ENCODE measurements around the gene APOH.
A peak's percentile ranks its signal among the peaks of the same experiment; 100 is the strongest.

The APOH gene

DNA sequence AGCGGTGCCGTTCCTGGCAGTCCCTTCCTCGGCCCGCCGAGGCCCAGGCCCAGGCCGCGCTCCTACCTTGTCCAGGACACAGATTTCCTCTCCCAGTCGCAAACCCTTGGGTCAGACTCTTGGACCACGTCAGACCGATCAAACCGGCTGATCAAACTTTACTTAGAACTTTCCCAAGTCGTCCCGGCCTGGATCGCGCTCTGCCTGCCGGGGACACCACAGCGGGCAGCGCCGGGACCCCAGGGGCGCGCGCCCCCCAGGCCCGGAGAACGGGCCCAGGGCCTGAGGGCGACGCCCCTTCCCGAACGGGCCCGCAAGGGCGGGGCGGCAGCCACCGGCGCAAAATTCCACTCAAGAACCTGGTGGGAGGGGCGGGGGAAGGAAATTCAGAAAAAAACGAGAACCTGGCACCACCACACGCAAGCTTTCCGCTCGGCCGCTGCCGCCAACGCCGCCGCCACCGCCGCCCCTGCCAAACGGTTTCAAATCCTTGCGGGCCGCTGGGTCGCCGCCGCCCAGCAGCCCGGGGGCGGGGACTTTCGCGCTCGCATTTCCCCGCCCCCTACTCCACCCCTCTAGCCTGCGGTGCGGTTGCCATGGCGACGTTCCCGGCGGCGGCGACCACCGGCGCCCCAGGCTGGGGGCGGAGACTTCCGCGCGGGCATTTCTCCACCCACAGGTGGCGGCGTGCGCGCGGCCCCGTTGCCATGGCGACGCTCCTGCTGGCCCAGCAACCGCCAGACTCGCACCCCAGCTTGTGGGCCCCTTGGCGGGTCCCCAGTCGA is 37.4 kb downstream of the APOH start, which contains the start of gene CEP112:
Gene CEP112, minus strand, starts transcription at position 541 of the 785 bp plus-strand sequence.
- peak; percentile 91 to 94 (median 93) for DNase-seq

DNA sequence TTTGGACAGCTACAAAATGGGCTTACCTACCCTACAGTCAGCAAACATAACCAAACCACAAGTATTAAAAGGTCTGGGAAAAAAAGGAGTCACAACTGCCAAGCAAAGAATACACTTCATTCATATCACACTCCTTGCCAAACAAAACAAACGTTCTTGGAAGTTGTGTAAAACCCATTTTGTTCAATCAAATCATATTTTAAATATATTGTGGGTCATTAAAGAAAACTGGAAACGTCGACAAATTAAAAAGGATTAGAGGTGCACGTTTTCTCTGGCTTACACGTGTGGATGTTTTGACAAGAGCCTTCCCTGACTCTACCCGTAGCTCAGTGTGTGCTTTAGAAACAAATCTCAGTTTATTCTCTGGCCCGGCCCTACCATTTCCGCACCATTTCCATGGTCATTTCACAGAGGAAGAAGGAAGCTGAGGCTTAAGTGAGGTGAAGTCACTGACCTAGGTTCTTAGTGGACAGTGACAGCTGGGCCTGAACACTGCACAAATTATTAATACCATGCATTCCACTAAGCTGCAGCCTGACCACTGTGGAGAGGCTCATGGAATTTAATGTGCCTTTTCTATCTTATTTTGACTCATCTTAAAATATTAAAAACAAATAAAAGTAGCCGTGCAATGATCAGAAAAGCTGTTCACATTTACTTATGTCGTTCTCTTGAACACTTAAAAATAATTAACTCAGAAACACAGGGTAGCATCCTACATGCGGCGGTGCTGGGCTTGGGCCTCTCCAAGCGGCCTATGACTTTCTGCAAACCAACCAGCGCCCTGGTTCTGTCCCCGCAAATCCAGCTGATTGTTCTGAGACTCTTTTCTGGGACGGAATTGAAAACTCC is 38.2 kb downstream of the APOH start:
- DNase-seq, result peak in 1 of 3 experiments; percentile 63

DNA sequence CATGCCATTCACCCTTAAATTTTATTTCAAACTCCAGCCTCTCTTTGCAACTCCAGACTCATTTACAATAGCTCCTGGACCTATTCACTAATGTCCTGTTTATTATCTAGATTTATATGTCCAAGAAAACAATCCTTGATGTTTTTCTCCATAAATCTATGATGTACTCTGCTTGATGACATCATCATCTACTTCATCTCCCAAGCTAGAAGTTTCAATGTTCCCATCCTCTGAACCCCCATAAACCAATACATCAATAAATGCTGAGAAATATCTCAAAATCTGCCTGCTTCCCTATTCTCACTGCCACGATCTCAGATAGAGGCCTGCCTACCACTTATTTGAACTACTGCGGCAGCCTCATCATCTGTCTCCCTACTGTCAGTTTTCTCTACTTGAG is 41.5 kb downstream of the APOH start:
- no peak for DNase-seq

DNA sequence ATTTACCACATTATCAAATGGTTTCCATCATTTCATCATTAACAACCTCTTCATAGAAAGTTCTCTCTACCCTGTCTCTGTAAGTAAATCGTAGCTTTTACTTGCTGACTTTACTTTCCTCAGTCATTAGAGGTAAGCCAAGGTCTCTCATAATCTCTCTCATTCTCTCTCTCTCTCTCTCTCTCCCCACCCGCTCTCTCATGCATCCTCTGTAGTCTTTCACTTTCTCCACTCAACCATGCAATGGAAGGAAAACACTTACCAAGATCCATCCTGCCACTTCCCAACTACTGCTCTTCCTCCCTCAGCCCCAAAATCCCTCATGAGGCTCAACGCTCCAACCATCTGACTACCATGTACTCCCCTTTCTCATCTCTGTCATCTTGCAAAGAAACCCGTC is 43.4 kb downstream of the APOH start:
- DNase-seq, result peak in 1 of 3 experiments; percentile 55

DNA sequence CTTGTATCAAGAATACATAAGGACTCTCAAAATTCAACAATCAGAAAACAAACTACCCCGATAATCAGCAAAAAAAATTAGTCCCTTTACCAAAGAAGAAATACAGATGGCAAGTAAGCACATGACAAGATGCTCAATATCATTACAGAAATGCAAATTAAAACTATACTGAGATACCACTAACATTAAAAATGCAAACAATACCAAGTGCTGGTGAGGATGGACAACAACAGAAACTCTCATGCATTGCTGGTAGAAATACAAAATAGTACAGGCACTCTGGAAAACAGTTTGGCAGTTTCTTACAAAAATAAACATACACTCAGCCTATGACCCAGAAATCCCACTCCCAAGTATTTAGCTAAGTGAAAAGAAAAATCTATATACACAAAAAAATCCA is 44.8 kb downstream of the APOH start:
- DNase-seq, result no peak

DNA sequence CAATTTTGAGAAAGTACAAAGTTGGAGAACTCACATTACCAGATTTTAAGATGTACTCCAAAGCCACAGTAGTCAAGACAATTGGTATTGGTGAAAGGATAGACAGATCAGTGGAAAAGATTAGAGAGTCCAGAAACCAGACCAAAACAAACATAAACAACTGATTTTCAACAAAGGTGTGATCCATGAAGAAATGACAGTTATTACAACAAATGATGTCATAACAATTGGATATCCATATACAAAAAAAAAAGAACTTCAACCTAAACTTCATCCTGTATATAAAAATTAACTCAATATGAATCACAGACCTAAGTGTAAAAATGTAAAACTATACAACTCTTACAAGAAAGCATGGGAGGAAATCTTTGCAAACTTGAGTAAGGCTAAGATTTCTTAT is 45.7 kb downstream of the APOH start:
- no peak for DNase-seq

DNA sequence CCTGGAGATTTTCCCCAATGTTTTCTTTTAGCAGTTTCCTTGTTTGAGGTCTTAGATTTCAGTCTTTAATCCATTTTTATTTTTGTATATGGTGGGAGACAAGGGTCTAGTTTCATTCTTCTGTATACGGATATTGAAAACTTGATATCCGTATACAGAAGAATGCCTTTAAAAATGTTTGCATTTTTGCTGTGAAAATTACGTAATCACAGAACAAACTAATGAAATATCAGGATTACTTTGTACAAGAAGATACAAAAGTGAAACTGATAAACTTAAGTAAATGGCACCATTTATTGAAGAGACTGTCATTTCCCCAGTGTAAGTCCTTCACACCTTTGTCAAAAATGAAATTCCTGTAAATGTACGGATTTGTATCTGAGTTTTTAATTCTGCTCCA is 50.6 kb downstream of the APOH start:
- DNase-seq, result no peak

DNA sequence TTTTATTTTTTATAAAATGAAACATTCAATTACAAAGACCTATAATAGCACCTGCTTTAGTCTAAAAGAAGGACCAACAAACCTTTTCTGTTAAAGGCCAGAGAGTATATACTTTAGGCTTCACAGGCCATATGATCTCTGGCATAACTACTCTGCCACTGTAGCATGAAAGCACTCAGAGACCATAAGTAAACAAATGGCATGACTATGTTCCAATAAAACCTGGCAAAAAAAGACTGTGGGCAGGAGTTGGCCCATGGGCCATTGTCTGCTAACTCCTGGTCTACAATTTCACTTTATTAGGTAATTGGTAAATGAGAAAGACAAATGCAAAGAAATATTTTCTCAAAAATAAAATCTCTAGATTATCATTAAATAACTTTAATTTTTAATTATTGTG is 52.2 kb downstream of the APOH start:
- DNase-seq, result peak in 2 of 3 experiments; percentile 44 to 88

DNA sequence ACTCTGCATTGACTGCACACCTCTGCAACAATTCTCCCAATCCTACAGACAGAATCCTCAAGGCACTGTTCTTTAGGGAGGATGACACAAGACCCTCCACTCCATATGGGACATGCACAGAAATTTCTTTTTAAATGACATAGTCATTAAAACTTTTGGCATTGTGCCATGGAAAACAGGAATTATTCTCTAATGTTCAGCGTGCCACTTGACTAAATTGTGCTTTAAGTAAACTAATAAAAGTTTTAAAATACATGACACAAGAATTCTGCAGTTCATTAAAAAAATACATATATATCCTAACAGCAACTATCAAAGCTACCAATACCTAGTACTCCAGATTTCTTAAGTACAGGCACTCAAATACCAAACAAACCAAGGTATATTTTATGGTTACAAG is 53.3 kb downstream of the APOH start:
- DNase-seq, result peak in 2 of 3 experiments; percentile 31 to 46

DNA sequence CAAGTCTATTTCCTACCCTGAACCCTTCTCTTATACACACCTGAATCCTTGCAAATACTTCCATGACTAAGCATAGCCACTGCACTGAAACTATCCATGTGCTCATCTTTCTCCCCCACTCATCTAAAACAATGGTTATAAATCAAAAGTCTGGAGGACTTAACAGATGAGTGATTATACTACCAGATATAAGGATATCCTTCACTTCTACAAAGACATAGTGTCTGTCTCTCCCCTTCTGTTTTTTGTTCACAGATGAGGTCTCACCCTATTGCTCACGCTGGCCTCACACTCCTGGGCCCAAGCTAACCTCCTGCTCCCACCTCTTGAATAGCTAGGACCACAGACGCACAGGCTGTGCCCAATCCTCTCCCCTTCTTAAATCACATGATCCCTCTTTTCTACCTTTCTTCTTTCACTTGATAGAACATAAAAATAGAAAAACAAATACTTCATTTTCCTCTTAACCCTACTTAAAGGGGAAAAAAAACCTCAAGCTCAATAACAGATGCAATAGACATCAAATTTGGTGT is 56.5 kb downstream of the APOH start:
- peak in 1 of 3 experiments; percentile 85 for DNase-seq

DNA sequence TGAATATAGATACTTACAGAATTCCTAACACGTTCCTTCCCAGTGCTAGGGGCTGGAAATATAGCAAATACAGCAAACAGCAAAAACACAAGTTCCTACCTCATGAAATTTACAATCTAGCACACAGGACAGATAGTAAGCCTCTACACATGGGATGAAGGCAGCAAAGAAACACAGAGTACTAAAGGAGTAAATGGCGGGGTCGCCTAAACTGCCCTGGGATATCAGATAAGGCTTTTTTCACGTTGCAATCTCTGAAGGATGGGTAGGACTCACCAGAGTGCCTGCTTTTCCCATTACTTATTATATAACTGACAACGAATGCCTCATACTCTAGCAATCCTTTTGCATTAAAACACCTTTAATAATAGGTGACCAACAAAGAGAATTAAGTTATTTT is 57.1 kb downstream of the APOH start:
- no peak for DNase-seq

DNA sequence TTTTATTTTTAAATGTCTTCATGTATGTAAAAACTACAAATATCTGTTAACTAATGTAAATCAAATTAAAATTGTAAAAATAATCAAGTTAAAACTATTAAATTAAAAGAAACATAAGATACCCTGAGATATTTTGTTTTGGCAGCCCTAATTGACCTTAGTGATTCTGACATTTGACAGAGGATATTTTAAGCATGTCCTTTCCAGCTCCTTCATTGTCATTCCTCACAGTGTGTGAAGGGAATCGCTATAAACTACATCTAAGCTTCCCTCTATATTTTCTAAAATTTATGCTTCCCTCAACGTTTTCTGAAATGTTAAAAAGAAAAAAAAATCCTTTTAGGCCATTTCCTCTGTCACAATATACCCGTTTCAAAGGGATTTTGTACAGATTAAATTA is 57.5 kb downstream of the APOH start:
- DNase-seq, result no peak

DNA sequence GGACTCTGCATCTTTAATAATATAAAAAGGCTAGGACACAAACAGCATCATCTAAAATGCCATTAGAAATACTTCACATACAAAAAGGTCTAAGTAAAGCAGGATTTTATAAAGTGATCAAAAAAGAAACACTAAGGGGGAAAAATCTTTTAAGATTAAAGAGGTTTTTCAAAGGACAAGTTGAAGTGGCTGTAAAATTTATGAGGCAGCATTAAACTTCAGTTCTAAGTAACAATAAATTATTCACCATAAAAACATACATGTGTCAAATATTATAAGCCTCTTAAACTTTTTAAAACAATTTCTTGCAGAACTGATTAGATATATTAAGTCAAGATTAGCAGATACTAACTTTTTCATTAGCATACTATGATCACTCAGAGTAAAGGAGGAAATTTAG is 58.0 kb downstream of the APOH start:
- DNase-seq, result no peak

DNA sequence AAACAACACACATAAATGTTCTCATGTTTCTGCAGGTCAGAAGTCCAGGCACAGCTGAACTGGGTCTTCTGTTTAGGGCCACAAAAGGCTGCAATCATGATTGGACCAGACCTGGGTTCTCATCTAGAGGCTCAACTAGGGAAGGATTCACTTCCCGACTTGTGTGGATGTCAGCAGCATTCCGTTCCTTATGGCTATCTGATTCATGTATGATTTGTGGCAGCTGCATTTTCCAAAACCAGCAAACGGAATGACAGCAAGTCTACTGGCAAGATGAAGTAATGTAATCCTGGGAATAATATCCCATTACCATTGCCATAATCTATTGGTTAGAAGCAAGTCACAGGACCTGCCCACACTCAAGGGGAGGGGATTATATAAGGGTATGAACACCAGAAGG is 59.4 kb downstream of the APOH start:
- no peak for DNase-seq

DNA sequence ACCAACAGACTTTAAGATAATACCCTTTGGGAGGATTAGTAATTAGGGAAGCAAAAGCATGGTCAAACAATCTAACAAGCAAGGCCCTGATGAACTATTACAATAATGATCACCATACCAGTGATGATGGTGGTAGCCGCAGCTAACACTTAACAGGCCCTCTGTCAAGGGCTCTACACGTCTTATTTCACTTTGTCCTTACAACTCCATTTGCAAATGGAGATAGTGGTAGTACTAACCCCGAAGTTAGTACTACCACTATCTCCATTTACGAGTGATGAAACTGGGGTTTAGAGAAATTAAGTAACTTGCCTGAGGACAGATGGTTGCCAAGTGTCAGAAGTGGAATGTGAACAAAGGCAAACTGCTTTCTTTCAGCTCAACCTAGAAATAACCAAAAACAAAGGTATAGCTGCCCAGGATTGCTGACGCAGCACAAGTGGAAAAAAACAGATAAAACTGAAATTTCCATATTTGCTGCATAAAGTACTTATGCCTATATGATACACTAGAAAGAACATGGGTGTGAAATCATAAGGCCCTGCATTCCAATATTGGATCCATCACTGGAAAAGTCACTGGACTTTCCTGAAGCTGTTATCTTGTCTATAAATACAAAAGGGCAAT is 61.9 kb downstream of the APOH start:
- DNase-seq, result no peak

DNA sequence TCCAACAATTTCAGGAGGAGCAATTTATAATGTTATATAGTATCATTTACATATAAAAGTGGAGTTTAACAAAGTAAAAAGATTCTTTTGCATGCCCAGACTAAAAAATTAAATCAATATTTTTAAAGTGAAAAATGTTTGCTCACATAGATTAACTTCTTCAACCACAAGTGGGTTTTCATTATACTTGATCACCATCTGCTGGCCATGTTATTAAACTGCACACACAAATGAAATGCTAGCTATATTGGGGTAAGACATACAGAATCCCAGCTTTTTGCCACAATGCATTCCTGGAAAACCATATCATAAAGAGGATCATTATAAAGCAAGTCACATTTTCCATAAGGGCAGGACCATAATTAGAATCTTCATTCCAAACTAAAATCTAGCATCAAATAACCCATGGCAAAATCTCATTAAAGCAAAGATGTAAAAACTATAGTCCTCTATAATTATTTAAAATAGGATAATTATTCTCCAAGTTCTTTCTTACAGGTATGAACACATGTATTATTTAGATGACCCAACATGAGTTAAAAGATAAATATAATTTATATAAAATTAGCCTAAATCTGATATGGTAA is 63.6 kb downstream of the APOH start:
- peak; percentile 9 to 74 (median 37) for DNase-seq

All from NCI-H1417 (cell line).